B cell (primary cell): ENCODE measurements around the gene MAP3K20.

ENCODE experiments used
- EZH2 ChIP-seq: IDR thresholded peaks from 2 replicates; pipeline ENCODE4 v1.6.1; 2012; ENCODE audit warnings: borderline replicate concordance, low read depth, mild to moderate bottlenecking, moderate library complexity, low read length; ENCODE audit not compliant: insufficient read depth, poor library complexity, severe bottlenecking
- TF ChIP-seq, protein P1 (sequence below): fragments of 200-600 bp; IDR thresholded peaks from one replicate; pipeline ENCODE4 v1.8.0; 2022; ENCODE audit warnings: antibody characterized with exemption, mild to moderate bottlenecking

DNA sequence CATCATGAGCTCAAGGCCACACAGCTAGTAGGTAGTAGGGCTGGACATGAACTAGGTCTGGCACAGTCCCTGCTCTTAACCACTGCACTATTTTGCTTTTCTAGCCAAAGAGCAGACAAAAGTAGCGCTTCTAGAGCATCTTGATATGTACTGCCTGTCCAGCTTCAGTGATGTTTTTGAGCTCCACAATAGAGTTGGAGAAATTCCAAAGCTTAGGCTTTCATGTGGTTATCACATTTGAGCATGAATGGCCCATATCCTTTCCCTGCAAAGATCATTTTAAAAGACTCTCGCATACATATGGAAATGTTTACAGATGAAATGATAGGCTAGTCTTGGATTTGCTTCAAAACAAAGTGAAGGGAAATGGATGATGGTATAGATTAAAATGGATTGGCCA is 128.7 kb downstream of the MAP3K20 start:
- TF ChIP-seq, protein P1, sequence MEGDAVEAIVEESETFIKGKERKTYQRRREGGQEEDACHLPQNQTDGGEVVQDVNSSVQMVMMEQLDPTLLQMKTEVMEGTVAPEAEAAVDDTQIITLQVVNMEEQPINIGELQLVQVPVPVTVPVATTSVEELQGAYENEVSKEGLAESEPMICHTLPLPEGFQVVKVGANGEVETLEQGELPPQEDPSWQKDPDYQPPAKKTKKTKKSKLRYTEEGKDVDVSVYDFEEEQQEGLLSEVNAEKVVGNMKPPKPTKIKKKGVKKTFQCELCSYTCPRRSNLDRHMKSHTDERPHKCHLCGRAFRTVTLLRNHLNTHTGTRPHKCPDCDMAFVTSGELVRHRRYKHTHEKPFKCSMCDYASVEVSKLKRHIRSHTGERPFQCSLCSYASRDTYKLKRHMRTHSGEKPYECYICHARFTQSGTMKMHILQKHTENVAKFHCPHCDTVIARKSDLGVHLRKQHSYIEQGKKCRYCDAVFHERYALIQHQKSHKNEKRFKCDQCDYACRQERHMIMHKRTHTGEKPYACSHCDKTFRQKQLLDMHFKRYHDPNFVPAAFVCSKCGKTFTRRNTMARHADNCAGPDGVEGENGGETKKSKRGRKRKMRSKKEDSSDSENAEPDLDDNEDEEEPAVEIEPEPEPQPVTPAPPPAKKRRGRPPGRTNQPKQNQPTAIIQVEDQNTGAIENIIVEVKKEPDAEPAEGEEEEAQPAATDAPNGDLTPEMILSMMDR = no peak
- TF ChIP-seq EZH2 = no peak
